ENCODE measurements around the gene GALNT8. TPM values are rescaled to one million over a fixed set of nuclear protein-coding genes. Genes with fewer than 3 reads are reported as not detected.

The GALNT8 gene
- total and polyA plus RNA-seq, 2 of the 8 experiments (the other 6 are each of a cell fraction or from before 2014, with no cell fraction given): 4.7 to 8.3 TPM

DNA sequence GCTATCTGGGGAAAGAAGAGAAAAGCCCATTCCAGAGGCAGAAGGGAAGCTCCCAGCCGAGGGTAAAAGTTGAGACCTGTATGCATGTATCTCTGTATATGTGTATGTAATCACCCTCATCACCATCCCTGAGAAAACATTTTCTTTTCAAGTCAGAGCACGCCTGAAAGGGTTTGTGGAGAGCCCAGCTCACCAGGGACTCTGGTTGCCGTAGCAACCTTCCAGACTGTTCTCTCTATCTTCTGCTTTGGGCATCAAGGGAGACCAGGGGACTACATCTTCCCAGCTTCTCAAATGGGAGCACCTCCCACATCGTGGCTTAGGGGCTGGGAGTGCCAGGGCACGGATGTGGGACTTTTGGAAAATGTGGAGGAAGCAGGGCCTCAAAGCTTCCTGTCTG is 93.5 kb downstream of the GALNT8 start:
- DNase-seq (ENCODE audit: low read depth in 1 of 2, low spot score in 2 of 2): no peak

More for the DNA sequence above, 93.5 kb downstream of the GALNT8 start:
- Histone ChIP-seq H2AK5ac (ENCODE audit: low read depth, low read length) (no peak overlapping the region), H2BK5ac (ENCODE audit: low read depth, low read length) (no peak overlapping the region), H2BK20ac (ENCODE audit: low read length) (no peak overlapping the region), H3K9me3 (ENCODE audit: insufficient read depth in 2 of 2, low read depth in 1 of 2, low read length in 1 of 2) (no peaks in the 10 kb centered on the region), H2BK12ac (ENCODE audit: low read depth, low read length) (no peak overlapping the region), H3K23ac (ENCODE audit: insufficient read length) (no peak overlapping the region), H2BK120ac (replicated peaks; ENCODE audit: low read depth, low read length) (no peak overlapping the region), H3K27ac (ENCODE audit: low read depth, low read length) (no peak overlapping the region), H4K20me1 (replicated peaks in 1 of 2; ENCODE audit: control insufficient read depth in 1 of 2, insufficient read depth in 2 of 2, low read length in 2 of 2) (peaks cover 0 to 7% of the 10 kb centered on the region in 2 experiments), H3K27me3 (replicated peaks in 1 of 4; ENCODE audit: control insufficient read depth in 3 of 4, extremely low read depth in 1 of 4, insufficient read depth in 3 of 4, low read length in 3 of 4) (peaks cover 12 to 37% (median 30%) of the 10 kb centered on the region in 4 experiments), H3K4ac (replicated peaks; ENCODE audit: insufficient read length, low read depth, low read length) (no peak overlapping the region), H4K5ac (ENCODE audit: insufficient read length, low read depth, low read length) (no peak overlapping the region), H3K18ac (ENCODE audit: extremely low read depth, low read length) (no peak overlapping the region), H3K9ac (replicated peaks in 1 of 4; ENCODE audit: extremely low read depth in 1 of 4, low read depth in 3 of 4, low read length in 3 of 4) (no peak overlapping the region), H2BK15ac (ENCODE audit: low read length) (no peak overlapping the region), H3K79me2 (ENCODE audit: control insufficient read depth in 1 of 2, insufficient read depth in 2 of 2, low read length in 2 of 2) (no peaks in the 10 kb centered on the region), H3K4me2 (ENCODE audit: insufficient read depth in 1 of 2, low read depth in 2 of 2, low read length in 2 of 2) (no peak overlapping the region), H3K23me2 (ENCODE audit: low read depth, low read length) (peaks cover 7% of the 10 kb centered on the region; the same call in 1 of the 2 replicates), H3K4me3 (ENCODE audit: extremely low read depth in 1 of 4, insufficient read depth in 2 of 4, low read depth in 3 of 4, low read length in 4 of 4) (no peak overlapping the region), H4K8ac (ENCODE audit: extremely low read depth, insufficient read depth, low read length) (no peak overlapping the region), H3K56ac (replicated peaks; ENCODE audit: insufficient read length, low read depth, low read length) (no peak overlapping the region), H4K91ac (replicated peaks; ENCODE audit: insufficient read length, low read length) (no peak overlapping the region), H2AFZ (ENCODE audit: low read length) (no peak overlapping the region), H3K14ac (ENCODE audit: insufficient read length) (no peak overlapping the region), H3K4me1 (replicated peaks in 1 of 4; ENCODE audit: control insufficient read depth in 3 of 4, insufficient read depth in 4 of 4, low read length in 3 of 4) (peaks cover 0 to 6% (median 1%) of the 10 kb centered on the region in 4 experiments; a peak in 3 of 7 replicates), H3K79me1 (ENCODE audit: low read depth, low read length) (no peaks in the 10 kb centered on the region), H3K36me3 (ENCODE audit: control insufficient read depth in 2 of 4, insufficient read depth in 4 of 4, low read length in 3 of 4) (no peaks in the 10 kb centered on the region)
- ChIA-PET POLR2A (ENCODE audit: partially characterized antibody) (no interaction called here), CTCF (ENCODE audit: partially characterized antibody) (interaction anchor here (1.2 to 1.4 kb wide), 5 partner anchors 15 to 47 kb away, joined by 3 to 5 read pairs (median 4); no protein-coding TSS in a partner anchor)
- WGBS, 2 experiments (ENCODE audit: extremely low coverage in 1 of 2, insufficient coverage in 1 of 2, insufficient read length in 1 of 2, insufficient replicate concordance in 2 of 2, low coverage in 1 of 2, low lambda C conversion rate in 2 of 2, missing lambda C conversion rate in 1 of 2): 87% methylated on average over 5 of the region's 5 CpGs; no CpG with 5 or more reads in 1 of the 2 experiments
- no peak for TF ChIP-seq HDAC6 (IDR thresholded peaks at IDR 0.05; ENCODE audit: low read depth, low read length)
- no peak for FAIRE-seq

All from H1 (cell line).